Stimulated activated CD8-positive, alpha-beta memory T cell treated with anti-CD3 and anti-CD28 coated beads, Interleukin-4, amount 100 ng/mL, for 48 hours (primary cell): ENCODE data around the gene MAD1L1.
A peak's percentile ranks its signal among the peaks of the same experiment; 100 is the strongest.
"Not testable (repeated sequence)": the region's sequence is repeated elsewhere in the genome, so short reads cannot be mapped to it uniquely, and the experiment has no call there.

Experiments
- DNase-seq: peaks from one replicate; pipeline ENCODE4 v3.0.0-alpha.2; 2020

MAD1L1 gene

GRCh38 chr7:1838911-1839531 lies 393.7 kb downstream of the MAD1L1 start:
- DNase-seq: not testable (repeated sequence)

- not testable (repeated sequence) for DNase-seq
Measured at GRCh38 chr7:1838544-1838872, 394.2 kb downstream of the MAD1L1 start.

- DNase-seq: not testable (repeated sequence)
Measured at GRCh38 chr7:1837696-1838543, 394.8 kb downstream of the MAD1L1 start.

- not testable (repeated sequence) for DNase-seq
Measured at GRCh38 chr7:1831933-1832535, 400.7 kb downstream of the MAD1L1 start.

GRCh38 chr7:1831471-1831870 lies 401.3 kb downstream of the MAD1L1 start:
- DNase-seq: not testable (repeated sequence)

GRCh38 chr7:1829668-1830067 lies 403.1 kb downstream of the MAD1L1 start:
- DNase-seq: not testable (repeated sequence)

GRCh38 chr7:1829111-1829510 lies 403.6 kb downstream of the MAD1L1 start:
- no peak for DNase-seq

GRCh38 chr7:1828170-1828569 lies 404.6 kb downstream of the MAD1L1 start:
- DNase-seq: not testable (repeated sequence)

GRCh38 chr7:1827521-1827981 lies 405.2 kb downstream of the MAD1L1 start:
- not testable (repeated sequence) for DNase-seq

GRCh38 chr7:1826931-1827330 lies 405.8 kb downstream of the MAD1L1 start:
- DNase-seq: not testable (repeated sequence)

- DNase-seq: no peak
Measured at GRCh38 chr7:1825897-1826741, 406.6 kb downstream of the MAD1L1 start.

GRCh38 chr7:1825647-1825896 lies 407.2 kb downstream of the MAD1L1 start:
- DNase-seq: not testable (repeated sequence)

GRCh38 chr7:1824882-1825646 lies 407.7 kb downstream of the MAD1L1 start:
- not testable (repeated sequence) for DNase-seq

GRCh38 chr7:1824151-1824881 lies 408.4 kb downstream of the MAD1L1 start:
- DNase-seq: peak; percentile 43

GRCh38 chr7:1823376-1824150 lies 409.2 kb downstream of the MAD1L1 start:
- DNase-seq: no peak

GRCh38 chr7:1819259-1819841 lies 413.4 kb downstream of the MAD1L1 start:
- DNase-seq: peak; percentile 43

- DNase-seq: no peak
Measured at GRCh38 chr7:1818575-1819258, 414.0 kb downstream of the MAD1L1 start.

GRCh38 chr7:1817061-1817712 lies 415.6 kb downstream of the MAD1L1 start:
- no peak for DNase-seq

- DNase-seq: not testable (repeated sequence)
Measured at GRCh38 chr7:1816451-1816850, 416.3 kb downstream of the MAD1L1 start.
